ENCODE data around the gene TSKS.

TSKS gene

DNA sequence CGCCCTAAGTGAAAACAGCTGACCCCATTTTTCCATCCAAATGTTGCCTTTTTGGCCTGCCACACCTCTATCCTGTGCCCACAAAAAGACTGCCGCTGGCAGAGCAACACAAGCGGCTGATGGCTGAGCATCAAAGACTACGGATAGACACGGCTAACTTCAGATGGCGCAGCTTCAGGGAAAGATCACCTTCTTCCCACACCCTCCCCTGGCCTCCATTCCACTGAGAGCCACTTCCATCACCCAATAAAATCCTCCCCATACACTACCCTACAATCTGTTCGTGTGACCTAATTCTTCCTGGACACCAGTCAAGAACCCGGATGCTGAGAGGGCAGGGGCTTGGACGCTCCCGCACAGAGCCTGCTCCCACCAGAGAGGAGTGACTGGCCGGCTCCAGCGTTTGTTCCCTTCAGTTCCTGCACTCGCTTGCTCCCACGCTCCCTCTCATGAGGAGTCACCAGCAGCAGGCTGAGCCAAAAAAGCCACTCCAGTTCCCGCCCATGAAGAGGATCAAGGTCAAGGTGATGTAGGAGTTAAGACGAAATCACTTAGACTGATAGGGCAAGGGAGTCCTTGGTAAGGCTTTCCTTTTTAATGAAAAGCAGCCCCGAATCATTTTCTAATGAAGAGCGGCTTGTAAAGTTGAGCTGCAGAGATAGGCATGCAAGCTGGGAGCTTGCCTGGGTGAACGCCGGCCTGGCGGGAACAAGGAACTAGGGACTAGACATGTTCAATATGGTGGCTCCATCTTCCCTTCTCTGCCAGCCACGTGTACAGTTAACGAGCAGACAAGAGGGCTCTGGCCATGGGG is 35.7 kb downstream of the TSKS start:
- TF ChIP-seq EP300 (IDR thresholded peaks at IDR 0.05; ENCODE audit: borderline replicate concordance) = no peak
- TF ChIP-seq MAX (IDR thresholded peaks at IDR 0.05) = no peak
- no peak for TF ChIP-seq TEAD4 (IDR thresholded peaks at IDR 0.05)
- no peak for TF ChIP-seq CREB1 (IDR thresholded peaks at IDR 0.05; ENCODE audit: low read depth)
- TF ChIP-seq, protein P1, sequence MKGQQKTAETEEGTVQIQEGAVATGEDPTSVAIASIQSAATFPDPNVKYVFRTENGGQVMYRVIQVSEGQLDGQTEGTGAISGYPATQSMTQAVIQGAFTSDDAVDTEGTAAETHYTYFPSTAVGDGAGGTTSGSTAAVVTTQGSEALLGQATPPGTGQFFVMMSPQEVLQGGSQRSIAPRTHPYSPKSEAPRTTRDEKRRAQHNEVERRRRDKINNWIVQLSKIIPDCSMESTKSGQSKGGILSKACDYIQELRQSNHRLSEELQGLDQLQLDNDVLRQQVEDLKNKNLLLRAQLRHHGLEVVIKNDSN (IDR thresholded peaks at IDR 0.05) = no peak
- TF ChIP-seq ZBTB7A (IDR thresholded peaks at IDR 0.05; ENCODE audit: low read depth) = no peak
- TF ChIP-seq YY1 (IDR thresholded peaks at IDR 0.05; ENCODE audit: low read depth) = no peak
- TF ChIP-seq EGR1 (IDR thresholded peaks at IDR 0.05) = no peak
- TF ChIP-seq TCF12 (IDR thresholded peaks at IDR 0.05; ENCODE audit: low read depth) = no peak
- no peak for TF ChIP-seq FOXM1 (IDR thresholded peaks at IDR 0.05; ENCODE audit: borderline replicate concordance, low read depth)
- no peak for TF ChIP-seq TAF1 (IDR thresholded peaks at IDR 0.05; ENCODE audit: low read depth)
- no peak for TF ChIP-seq NFIC (IDR thresholded peaks at IDR 0.05)
- no peak for TF ChIP-seq REST (IDR thresholded peaks at IDR 0.05; ENCODE audit: low read depth)
- no peak for TF ChIP-seq CEBPB (IDR thresholded peaks at IDR 0.05)
- no peak for TF ChIP-seq RAD21 (IDR thresholded peaks at IDR 0.05; ENCODE audit: low read depth)

DNA sequence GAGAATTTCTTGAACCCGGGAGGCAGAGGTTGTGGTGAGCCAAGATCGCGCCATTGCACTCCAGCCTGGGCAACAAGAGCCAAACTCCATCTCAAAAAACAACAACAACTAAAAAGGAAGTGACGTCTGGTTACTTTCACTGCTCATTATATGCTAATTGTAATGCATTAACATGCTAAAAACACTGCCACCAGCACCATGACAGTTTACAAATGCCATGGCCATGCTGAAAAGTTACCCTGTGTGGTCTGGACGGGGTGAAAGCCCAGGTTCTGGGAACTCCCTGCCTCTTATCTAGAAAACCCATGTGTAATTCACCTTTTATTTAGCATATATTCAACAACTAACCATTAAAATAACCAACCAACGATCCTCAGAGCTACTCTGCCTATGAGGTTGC is 44.1 kb downstream of the TSKS start:
- TF ChIP-seq EGR1 (IDR thresholded peaks at IDR 0.05) (no peak), TCF12 (IDR thresholded peaks at IDR 0.05; ENCODE audit: low read depth) (no peak), REST (IDR thresholded peaks at IDR 0.05; ENCODE audit: low read depth) (no peak), EP300 (IDR thresholded peaks at IDR 0.05; ENCODE audit: borderline replicate concordance) (no peak), CEBPB (IDR thresholded peaks at IDR 0.05) (no peak), ZBTB7A (IDR thresholded peaks at IDR 0.05; ENCODE audit: low read depth) (no peak), NFIC (IDR thresholded peaks at IDR 0.05) (no peak), MAX (IDR thresholded peaks at IDR 0.05) (no peak), TAF1 (IDR thresholded peaks at IDR 0.05; ENCODE audit: low read depth) (no peak), CREB1 (IDR thresholded peaks at IDR 0.05; ENCODE audit: low read depth) (no peak), FOXM1 (IDR thresholded peaks at IDR 0.05; ENCODE audit: borderline replicate concordance, low read depth) (no peak), TEAD4 (IDR thresholded peaks at IDR 0.05) (no peak), RAD21 (IDR thresholded peaks at IDR 0.05; ENCODE audit: low read depth) (no peak), YY1 (IDR thresholded peaks at IDR 0.05; ENCODE audit: low read depth) (no peak)
- TF ChIP-seq, protein P1 (IDR thresholded peaks at IDR 0.05) = no peak

DNA sequence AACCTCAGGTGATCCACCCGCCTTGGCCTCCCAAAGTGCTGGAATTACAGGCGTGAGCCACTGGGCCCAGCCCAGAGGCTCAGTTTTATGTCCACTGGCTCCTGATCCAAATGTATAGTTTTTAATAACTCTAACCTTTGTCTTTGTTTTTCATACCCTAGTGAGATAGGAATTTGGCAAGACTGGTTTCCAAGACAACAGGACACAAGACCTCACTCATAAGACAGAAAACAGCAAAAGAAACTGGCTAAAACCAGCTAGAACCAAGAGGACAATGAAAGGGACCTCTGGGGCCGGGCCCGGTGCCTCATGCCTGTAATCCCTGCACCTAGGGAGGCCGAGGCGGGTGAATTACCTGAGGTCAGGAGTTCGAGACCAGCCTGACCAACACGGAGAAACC is 44.6 kb downstream of the TSKS start:
- TF ChIP-seq TAF1 (IDR thresholded peaks at IDR 0.05; ENCODE audit: low read depth) (no peak), REST (IDR thresholded peaks at IDR 0.05; ENCODE audit: low read depth) (no peak), NFIC (IDR thresholded peaks at IDR 0.05) (no peak), YY1 (IDR thresholded peaks at IDR 0.05; ENCODE audit: low read depth) (no peak), CREB1 (IDR thresholded peaks at IDR 0.05; ENCODE audit: low read depth) (no peak), RAD21 (IDR thresholded peaks at IDR 0.05; ENCODE audit: low read depth) (no peak), TEAD4 (IDR thresholded peaks at IDR 0.05) (no peak), CEBPB (IDR thresholded peaks at IDR 0.05) (no peak), ZBTB7A (IDR thresholded peaks at IDR 0.05; ENCODE audit: low read depth) (no peak), MAX (IDR thresholded peaks at IDR 0.05) (no peak), FOXM1 (IDR thresholded peaks at IDR 0.05; ENCODE audit: borderline replicate concordance, low read depth) (no peak)
- TF ChIP-seq, protein P1 (IDR thresholded peaks at IDR 0.05) = no peak
